Fibroblast of skin of scalp (primary cell): ENCODE results near the gene FUT6.
"Not testable (repeated sequence)": the region's sequence is repeated elsewhere in the genome, so short reads cannot be mapped to it uniquely, and the experiment has no call there.

Experiments
- DNase-seq: peaks from one replicate; pipeline ENCODE4 v3.0.0-alpha.2; 2013

FUT6 gene

DNA sequence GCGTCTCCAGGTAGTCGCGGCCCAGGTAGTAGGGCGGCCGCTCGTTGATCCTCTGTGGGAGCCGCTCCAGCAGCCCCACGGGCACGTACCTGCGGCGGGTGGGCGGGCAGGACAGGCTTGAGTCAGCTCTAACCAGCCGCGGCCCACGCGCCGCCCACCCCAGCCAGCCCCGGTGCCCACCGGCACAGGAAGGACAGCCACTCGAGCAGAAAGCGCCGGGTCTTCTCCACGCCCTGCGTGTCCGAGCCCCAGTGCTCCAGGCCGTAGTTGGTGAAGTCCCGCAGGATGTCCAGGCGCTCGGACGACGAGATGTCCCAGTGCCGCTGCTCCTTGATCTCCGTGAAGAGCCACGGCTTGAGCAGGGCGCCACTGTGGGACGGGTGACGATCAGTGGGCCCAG lies 54.1 kb downstream of the FUT6 start:
- no peak for DNase-seq

DNA sequence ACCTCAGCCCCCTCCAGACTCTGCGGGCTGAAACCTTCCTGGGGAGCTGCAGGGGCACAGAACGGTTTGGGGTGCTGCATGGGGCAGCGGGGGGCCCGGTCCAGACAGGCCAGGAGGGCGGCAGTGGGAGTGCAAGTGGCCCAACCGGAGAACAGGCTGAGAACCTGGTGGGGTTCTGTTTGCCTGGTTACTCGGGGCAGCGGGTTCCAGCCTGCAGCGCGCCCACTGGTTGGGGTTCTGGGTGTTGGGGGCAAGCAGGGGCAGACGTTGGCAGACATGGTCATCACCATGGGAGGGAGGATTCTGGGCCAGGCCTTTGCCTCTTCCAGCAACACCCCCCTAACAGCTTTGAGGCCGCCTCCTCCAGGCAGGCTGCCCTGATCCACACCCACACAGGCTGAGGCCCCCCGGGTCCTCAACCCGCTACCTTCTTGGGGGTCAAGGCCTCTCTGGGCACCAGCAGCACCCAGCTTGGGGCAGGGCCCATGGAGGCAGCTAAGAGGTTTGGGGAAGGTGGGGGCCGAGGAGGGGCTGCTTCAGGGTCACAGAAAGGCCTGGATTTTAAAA lies 54.8 kb downstream of the FUT6 start, which contains the start of gene PRR22:
PRR22 (minus strand) TSS at position 166 of the 567 bp plus-strand sequence; CDS start at position 80, 86 bp downstream.
- no peak for DNase-seq

DNA sequence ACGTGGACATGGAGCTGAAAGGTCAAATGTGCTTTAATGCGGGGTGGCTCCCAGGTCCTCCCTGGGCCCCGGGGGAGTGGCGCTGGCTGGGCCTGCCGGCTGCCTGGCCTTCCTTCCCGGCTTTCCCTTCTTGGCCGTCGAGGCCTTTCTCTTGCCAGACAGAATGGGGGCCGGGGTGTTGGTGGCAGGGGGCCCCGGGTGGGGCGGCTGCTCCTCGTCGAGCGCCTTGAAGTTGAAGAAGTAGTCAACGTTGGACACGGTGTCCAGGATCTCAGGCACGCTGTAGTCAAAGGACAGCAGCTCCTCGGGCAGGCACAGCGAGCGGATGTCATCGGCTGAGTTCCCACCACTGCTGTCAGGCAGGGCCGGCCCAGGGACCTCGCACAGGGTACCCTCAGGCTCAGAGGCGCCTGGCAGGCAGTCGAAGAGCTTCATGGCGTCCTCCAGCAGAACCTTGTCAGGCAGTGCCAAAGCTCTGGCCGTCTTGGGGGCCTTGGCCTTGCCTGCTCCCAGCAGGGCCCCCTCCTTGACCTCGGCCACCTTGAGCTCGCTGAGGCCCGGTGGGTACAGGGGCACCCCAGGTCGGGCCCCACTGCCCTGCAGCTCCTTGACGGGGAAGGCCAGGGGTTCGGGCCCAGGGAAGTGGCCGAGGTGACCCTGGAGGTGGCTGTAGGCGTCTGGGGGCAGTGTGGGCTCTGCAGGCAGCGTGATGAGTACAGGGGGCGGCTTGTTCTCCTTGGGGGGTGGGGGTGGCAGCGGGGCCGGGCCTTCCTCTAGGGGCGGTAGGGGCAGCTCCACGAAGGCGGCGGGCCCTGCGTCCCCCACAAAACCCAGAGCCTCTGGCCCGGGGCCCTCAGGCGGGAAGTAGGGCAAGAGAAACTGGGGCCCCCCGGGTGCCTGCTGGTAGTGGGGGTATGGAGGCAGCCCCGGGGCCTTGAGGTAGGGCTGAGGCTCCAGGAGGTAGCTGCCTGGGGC lies 56.3 kb downstream of the FUT6 start:
- no peak for DNase-seq

DNA sequence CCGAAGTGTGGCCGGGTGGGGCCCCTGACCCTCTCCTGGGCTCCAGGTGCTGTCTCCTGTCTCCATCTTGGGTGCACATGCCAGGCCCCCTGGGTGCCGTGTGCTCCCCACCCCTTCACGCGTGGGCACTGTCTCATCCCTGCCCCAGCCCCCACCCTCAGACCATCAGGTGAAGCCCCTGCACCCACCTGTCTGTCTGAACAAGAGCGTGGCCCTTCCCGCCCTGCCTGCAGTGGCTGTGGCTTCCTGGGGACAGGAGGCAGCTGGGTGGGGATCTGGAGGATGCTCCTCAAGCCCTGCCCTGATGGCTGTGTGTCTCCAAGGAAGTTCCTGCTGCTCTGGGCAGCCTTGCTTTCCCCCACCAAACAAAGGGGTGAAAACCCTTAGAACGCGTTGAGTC lies 57.2 kb downstream of the FUT6 start:
- DNase-seq = no peak

DNA sequence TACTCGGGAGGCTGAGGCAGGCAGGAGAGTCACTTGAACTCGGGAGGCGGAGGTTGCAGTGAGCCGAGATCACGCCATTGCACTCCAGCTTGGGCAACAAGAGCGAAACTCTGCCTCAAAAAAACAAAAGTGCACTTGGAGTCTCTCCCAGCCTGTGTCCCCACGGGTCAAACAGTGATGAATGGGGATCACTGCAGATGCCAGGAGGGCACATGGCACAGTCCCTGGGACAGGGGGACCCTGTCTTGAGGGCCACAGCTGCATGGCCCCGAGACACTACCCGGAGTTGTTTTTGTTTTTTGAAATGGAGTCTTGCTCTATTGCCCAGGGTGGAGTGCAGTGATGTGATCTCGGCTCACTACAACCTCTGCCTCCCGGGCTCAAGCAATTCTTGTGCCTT lies 58.6 kb downstream of the FUT6 start:
- not testable (repeated sequence) for DNase-seq
